ENCODE data around the gene GALNT14.

The GALNT14 gene

DNA sequence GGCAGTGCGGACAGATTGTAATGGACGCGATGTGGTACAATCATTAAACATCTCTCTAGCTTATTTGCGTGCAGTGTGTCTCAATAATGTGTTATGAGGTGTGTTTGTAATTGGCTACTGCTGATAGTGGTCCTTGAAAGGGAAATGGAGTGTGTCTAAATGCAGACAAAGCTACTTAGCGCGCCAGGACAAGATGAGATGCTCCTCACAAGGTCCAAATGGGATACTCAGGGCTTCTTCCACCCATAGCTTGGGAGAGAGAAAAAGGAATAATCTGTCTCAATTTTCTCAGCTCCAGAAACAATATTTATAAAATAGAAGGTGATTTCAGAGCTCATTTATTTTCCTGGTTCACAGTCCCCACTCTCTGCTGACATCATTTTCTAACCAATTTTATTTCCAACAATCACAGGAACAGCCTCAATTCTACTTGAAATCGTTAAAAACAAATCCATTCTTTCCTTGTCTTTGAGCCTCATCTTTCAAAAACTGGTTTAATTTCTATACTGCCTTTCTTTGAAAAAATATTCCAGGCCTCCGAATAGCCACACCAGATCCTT lies 28.5 kb downstream of the GALNT14 start:
- no peak overlapping the region for H3K4me3 ChIP-seq (ENCODE audit: low read length)
- no peaks in the 10 kb centered on the region for H3K4me1 ChIP-seq (ENCODE audit: control insufficient read depth, low read depth, low read length)
- no peaks in the 10 kb centered on the region for H3K36me3 ChIP-seq (ENCODE audit: control insufficient read depth, low read depth, low read length)
- no peak overlapping the region for H3K9ac ChIP-seq (ENCODE audit: low read length)
- no peaks in the 10 kb centered on the region for H3K27me3 ChIP-seq (ENCODE audit: control insufficient read depth, insufficient read depth, low read length)
- peaks cover 7% of the 10 kb centered on the region for H3K9me3 ChIP-seq (ENCODE audit: control insufficient read depth, low read depth, low read length)
- H3K27ac ChIP-seq (ENCODE audit: low read length): no peak overlapping the region

DNA sequence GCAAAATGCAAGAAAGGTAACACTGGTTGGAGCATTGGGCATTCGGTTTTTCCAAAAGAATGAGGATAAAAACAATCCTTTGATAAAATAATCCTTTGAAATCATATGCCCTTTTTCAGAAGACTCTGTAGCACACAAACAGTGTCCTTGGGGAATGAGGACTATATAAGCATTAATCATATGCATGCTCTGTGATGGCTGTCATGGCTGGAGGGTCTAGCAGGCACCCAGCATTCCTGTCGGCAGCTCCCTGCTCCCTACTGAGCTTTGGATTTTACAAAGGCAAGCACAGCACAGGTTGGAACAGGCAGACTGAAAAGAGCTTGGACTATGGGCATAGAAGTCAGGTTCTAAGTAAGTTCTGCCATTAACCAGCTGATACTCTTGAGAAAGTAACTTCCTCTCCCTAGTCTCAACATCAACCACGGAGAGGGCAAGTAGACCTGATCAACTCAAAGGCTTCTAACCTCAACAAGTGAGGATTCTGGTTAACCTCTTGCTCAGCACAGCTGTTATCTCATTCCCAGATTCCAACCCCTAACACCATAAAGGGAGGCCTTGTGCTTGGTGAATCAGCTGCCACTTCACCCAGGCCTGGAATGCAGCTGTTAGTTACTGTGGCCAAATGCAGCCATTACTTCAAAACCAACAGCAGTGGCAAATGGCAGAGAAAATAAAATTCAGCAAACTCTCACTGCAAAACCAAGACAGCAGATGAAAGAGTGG lies 29.5 kb downstream of the GALNT14 start:
- H3K4me1 ChIP-seq (ENCODE audit: control insufficient read depth, low read depth, low read length): no peaks in the 10 kb centered on the region
- no peaks in the 10 kb centered on the region for H3K27me3 ChIP-seq (ENCODE audit: control insufficient read depth, insufficient read depth, low read length)
- H3K4me3 ChIP-seq (ENCODE audit: low read length): no peak overlapping the region
- no peak overlapping the region for H3K27ac ChIP-seq (ENCODE audit: low read length)
- no peaks in the 10 kb centered on the region for H3K9me3 ChIP-seq (ENCODE audit: control insufficient read depth, low read depth, low read length)
- H3K36me3 ChIP-seq (ENCODE audit: control insufficient read depth, low read depth, low read length): no peaks in the 10 kb centered on the region
- H3K9ac ChIP-seq (ENCODE audit: low read length): no peak overlapping the region

DNA sequence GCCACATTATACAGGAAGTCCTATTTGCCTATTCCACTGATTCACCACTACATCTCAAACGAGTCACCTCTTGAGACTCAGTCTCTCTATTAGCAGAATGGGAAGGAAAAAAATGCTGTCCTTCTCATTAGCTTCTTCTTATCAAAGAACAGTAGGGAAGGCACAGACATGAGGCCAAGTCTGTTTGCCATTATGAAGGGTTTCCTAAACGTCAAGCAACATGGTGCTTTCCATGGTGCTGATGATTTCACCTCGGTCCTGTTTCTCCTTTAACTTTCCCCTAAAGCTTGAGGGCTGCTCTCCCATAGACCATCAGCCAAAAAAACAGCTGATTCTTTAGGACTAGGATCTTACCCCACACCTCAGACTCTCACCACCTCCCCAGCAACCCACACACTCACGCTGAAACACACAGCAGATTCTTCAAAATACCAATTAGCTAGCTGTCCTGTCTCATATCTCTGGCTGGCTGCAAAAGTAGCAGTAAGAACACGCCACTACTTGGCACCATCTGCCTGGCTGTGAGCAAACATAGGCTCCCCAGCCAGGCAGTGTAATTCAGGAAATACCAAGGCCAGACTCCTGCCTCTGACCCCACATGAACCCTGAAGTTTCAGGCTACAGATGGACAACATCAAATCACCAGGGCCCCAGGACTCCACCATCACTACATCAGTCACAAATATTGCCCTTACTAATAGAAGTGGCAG lies 30.5 kb downstream of the GALNT14 start:
- H3K27ac ChIP-seq (ENCODE audit: low read length): no peak overlapping the region
- no peaks in the 10 kb centered on the region for H3K9me3 ChIP-seq (ENCODE audit: control insufficient read depth, low read depth, low read length)
- H3K27me3 ChIP-seq (ENCODE audit: control insufficient read depth, insufficient read depth, low read length): no peaks in the 10 kb centered on the region
- no peak overlapping the region for H3K9ac ChIP-seq (ENCODE audit: low read length)
- H3K4me3 ChIP-seq (ENCODE audit: low read length): no peak overlapping the region
- no peaks in the 10 kb centered on the region for H3K4me1 ChIP-seq (ENCODE audit: control insufficient read depth, low read depth, low read length)
- no peaks in the 10 kb centered on the region for H3K36me3 ChIP-seq (ENCODE audit: control insufficient read depth, low read depth, low read length)

DNA sequence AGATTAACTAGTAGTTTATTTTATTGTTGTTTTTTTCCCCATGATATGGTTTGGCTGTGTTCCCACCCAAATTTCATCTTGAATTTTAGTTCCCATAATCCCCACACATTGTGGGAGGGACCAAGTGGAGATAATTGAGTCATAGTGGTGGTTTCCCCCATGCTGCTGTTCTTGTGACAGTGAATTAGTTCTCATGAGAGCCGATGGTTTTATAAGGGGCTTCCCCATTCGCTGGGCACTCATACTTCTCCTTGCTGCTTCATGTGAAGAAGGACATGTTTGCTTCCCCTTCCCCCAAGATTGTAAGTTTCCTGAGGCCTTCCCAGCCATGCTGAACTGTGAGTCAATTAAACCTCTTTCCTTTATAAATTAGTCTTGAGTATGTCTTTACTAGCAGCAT lies 36.5 kb downstream of the GALNT14 start:
- Histone ChIP-seq H3K9me3 (ENCODE audit: control insufficient read depth, low read depth, low read length) (no peaks in the 10 kb centered on the region), H3K4me3 (ENCODE audit: low read length) (no peak overlapping the region), H3K36me3 (ENCODE audit: control insufficient read depth, low read depth, low read length) (no peaks in the 10 kb centered on the region), H3K9ac (ENCODE audit: low read length) (no peak overlapping the region), H3K27ac (ENCODE audit: low read length) (no peak overlapping the region), H3K27me3 (ENCODE audit: control insufficient read depth, insufficient read depth, low read length) (no peaks in the 10 kb centered on the region), H3K4me1 (ENCODE audit: control insufficient read depth, low read depth, low read length) (no peaks in the 10 kb centered on the region)

DNA sequence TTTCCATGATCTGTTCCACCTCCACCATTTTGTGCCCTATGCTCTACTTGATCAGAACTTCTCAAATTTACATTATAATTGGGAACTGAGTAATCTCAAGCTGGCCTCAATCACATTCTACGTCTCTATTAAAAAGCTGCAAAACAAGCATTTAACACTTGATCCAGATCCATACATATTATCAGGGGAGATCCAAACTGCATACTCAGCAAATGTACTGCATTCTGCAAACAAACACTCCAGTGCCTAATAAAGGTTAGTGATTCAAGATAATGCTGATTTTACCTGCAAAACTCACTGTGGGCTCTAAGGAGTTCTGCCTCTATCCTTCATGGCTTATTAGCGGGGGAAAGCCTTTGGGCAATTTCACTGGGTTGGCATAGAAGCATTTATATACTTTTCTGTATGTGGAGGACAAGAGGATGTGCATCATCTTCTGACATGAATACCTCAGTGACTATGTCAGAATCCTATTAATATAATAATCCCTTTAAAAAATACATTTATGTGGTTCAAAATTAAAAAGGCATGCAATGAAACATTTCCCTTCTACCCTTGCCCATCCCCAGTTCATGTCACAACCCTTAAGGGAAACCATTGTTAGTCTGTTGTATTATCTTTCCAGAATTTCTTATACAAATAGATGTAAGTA lies 40.2 kb downstream of the GALNT14 start:
- H3K36me3 ChIP-seq (ENCODE audit: control insufficient read depth, low read depth, low read length): no peaks in the 10 kb centered on the region
- H3K27me3 ChIP-seq (ENCODE audit: control insufficient read depth, insufficient read depth, low read length): no peaks in the 10 kb centered on the region
- H3K9ac ChIP-seq (ENCODE audit: low read length): no peak overlapping the region
- no peak overlapping the region for H3K4me3 ChIP-seq (ENCODE audit: low read length)
- no peak overlapping the region for H3K27ac ChIP-seq (ENCODE audit: low read length)
- H3K4me1 ChIP-seq (ENCODE audit: control insufficient read depth, low read depth, low read length): no peaks in the 10 kb centered on the region
- H3K9me3 ChIP-seq (ENCODE audit: control insufficient read depth, low read depth, low read length): no peaks in the 10 kb centered on the region

DNA sequence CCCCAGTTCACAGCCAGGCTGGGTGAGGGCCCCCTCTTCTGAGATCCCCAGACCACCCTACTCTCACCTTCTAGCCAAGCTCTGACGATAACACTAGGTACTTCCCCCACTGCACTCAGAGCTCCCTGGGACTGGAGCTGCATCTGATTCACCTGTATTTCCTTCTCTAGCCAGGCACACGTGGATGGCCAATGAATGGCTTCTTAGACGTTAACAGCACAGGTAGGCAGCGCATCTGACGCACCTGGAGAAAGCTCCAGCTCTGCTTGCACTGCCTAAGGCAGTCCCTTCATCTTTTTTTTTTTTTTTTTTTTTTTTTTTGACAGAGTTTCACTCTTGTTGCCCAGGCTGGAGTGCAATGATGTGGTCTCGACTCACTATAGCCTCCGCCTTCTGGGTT lies 48.1 kb downstream of the GALNT14 start:
- Histone ChIP-seq H3K9ac (ENCODE audit: low read length) (no peak overlapping the region), H3K36me3 (ENCODE audit: control insufficient read depth, low read depth, low read length) (no peaks in the 10 kb centered on the region), H3K9me3 (ENCODE audit: control insufficient read depth, low read depth, low read length) (no peaks in the 10 kb centered on the region), H3K27me3 (ENCODE audit: control insufficient read depth, insufficient read depth, low read length) (no peaks in the 10 kb centered on the region), H3K4me1 (ENCODE audit: control insufficient read depth, low read depth, low read length) (no peaks in the 10 kb centered on the region), H3K27ac (ENCODE audit: low read length) (no peak overlapping the region), H3K4me3 (ENCODE audit: low read length) (no peak overlapping the region)

DNA sequence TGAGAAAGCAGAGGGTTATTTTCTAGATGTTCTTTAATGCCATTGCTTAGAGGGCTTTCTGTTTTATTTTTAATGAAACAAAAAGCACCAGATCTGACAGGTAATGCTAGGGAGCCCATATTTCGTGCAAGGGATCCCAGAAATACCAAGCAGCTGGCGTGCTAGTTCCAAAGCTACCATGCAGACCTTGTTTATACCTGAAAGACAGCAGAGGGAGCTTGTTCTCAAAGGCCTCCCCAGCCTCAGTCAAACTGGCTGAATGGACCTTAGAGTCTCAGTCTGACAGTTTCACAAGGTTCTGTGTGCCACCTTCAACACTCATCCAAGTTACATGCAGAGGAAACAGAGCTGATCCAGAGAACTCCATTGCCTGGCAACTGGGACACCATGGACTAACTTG lies 48.6 kb downstream of the GALNT14 start:
- H3K27me3 ChIP-seq (ENCODE audit: control insufficient read depth, insufficient read depth, low read length): no peaks in the 10 kb centered on the region
- no peak overlapping the region for H3K27ac ChIP-seq (ENCODE audit: low read length)
- no peak overlapping the region for H3K9ac ChIP-seq (ENCODE audit: low read length)
- no peaks in the 10 kb centered on the region for H3K9me3 ChIP-seq (ENCODE audit: control insufficient read depth, low read depth, low read length)
- no peaks in the 10 kb centered on the region for H3K4me1 ChIP-seq (ENCODE audit: control insufficient read depth, low read depth, low read length)
- no peak overlapping the region for H3K4me3 ChIP-seq (ENCODE audit: low read length)
- H3K36me3 ChIP-seq (ENCODE audit: control insufficient read depth, low read depth, low read length): no peaks in the 10 kb centered on the region

DNA sequence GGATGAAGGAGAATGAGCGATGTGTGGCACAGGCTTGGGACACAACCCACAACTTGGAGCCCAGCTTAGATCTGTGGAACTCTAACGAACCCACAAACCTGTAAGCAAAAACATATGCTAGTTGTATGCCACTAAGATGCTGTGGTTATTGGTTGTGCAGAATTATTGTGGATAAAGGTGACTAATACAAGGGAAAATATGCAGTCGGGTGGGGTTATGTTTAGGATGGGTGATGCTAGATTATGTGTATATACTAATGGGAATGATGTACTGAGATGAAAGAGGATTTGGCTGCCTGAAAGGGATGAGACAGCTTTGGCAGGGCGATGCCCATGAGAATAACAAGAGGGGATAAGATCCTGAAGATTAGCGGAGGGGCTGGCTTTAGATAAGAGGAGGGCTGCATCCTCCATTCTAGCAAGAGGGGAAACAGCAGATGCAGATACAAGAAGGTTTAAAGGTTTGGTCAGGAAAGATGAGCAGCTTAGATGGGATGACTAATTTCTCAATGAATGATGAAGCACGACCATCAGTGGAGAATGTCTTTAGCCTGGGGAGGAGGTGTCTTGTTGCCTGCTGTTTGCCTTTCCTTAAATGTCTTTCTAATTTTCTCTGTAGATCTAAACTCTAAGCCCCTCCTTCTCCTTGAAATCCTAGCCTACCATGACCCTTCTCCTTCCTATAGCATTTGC lies 49.6 kb downstream of the GALNT14 start:
- H3K27ac ChIP-seq (ENCODE audit: low read length): no peak overlapping the region
- H3K9me3 ChIP-seq (ENCODE audit: control insufficient read depth, low read depth, low read length): no peaks in the 10 kb centered on the region
- no peak overlapping the region for H3K4me3 ChIP-seq (ENCODE audit: low read length)
- H3K27me3 ChIP-seq (ENCODE audit: control insufficient read depth, insufficient read depth, low read length): no peaks in the 10 kb centered on the region
- no peak overlapping the region for H3K9ac ChIP-seq (ENCODE audit: low read length)
- no peaks in the 10 kb centered on the region for H3K4me1 ChIP-seq (ENCODE audit: control insufficient read depth, low read depth, low read length)
- H3K36me3 ChIP-seq (ENCODE audit: control insufficient read depth, low read depth, low read length): no peaks in the 10 kb centered on the region

DNA sequence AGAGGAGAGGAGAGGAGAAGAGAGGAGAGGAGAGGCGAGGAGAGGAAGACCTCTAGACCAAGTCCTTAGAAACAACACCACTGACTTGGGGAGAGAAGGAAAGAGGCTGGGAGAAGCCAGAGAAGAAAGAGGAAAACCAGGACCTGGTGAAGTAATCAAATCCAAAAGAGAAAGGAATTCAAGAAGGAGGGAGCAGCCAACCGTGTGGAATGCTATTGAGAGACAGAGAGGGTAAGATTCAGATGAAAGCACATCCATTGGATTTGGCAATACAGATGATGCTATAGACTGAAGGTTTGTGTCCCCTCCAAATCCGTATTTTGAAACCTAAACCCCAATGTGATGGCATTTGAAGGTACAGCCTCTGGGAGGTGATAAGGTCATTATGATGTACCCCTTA lies 50.7 kb downstream of the GALNT14 start:
- Histone ChIP-seq H3K9me3 (ENCODE audit: control insufficient read depth, low read depth, low read length) (no peaks in the 10 kb centered on the region), H3K36me3 (ENCODE audit: control insufficient read depth, low read depth, low read length) (no peaks in the 10 kb centered on the region), H3K27ac (ENCODE audit: low read length) (no peak overlapping the region), H3K9ac (ENCODE audit: low read length) (no peak overlapping the region), H3K4me3 (ENCODE audit: low read length) (no peak overlapping the region), H3K27me3 (ENCODE audit: control insufficient read depth, insufficient read depth, low read length) (no peaks in the 10 kb centered on the region), H3K4me1 (ENCODE audit: control insufficient read depth, low read depth, low read length) (no peaks in the 10 kb centered on the region)

DNA sequence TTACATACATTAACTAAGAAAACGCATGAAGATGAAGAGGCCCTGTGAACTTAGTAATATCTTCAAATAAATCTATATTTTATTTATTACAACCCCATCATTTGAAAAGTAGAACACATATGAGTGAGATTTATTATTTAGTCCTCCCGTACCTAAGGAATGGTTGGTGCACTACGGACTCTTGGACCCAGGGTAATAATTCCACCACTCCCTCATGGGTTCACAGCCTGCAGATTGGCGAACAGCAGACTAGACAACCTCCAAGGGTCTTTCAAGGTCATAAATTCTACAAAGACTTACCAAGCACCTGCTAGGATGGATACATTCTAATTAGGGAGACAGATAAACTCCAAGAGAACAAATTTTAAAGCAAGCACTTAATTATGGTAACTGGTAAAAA lies 51.6 kb downstream of the GALNT14 start:
- Histone ChIP-seq H3K27me3 (ENCODE audit: control insufficient read depth, insufficient read depth, low read length) (no peaks in the 10 kb centered on the region), H3K9me3 (ENCODE audit: control insufficient read depth, low read depth, low read length) (no peaks in the 10 kb centered on the region), H3K27ac (ENCODE audit: low read length) (no peak overlapping the region), H3K9ac (ENCODE audit: low read length) (no peak overlapping the region), H3K36me3 (ENCODE audit: control insufficient read depth, low read depth, low read length) (no peaks in the 10 kb centered on the region), H3K4me1 (ENCODE audit: control insufficient read depth, low read depth, low read length) (no peaks in the 10 kb centered on the region), H3K4me3 (ENCODE audit: low read length) (no peak overlapping the region)

DNA sequence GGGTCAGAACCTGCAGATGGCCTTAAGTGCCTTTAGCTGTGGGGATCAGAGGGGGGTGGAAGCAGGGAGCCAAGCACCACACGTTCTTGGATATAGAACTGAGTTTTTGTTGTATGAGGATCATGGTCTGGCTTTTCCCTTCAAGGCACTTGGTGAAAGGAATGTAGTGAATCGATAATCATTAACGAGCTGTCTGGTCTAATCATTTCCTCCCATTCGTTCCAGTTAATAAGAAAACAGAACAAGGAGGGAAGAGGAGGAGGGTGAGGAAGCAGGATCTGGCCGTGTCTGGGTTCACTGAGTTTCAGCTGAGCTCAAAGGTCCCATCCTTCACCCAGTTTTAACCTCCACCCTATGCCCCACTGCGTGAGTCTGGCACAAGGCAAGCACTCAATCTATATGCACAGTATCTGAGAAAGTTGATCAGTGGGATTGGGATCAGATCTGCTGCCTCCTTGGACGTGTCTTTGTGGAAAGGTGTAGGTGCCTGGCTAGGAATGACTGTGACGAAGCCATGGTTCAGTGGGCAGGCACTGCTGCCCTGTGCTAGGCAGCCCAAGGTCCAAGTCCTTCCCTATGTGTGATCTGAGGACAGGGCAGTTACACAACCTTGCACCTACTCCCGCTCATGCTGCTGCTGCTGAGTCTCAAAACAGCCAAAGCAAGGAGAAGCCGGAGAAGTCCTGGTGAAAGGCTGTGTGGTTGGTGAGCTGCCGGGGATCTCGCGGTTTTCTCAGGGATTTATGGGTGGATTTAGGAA lies 54.8 kb downstream of the GALNT14 start:
- Histone ChIP-seq H3K4me1 (ENCODE audit: control insufficient read depth, low read depth, low read length) (no peaks in the 10 kb centered on the region), H3K9ac (ENCODE audit: low read length) (no peak overlapping the region), H3K4me3 (ENCODE audit: low read length) (no peak overlapping the region), H3K36me3 (ENCODE audit: control insufficient read depth, low read depth, low read length) (no peaks in the 10 kb centered on the region), H3K27ac (ENCODE audit: low read length) (no peak overlapping the region), H3K27me3 (ENCODE audit: control insufficient read depth, insufficient read depth, low read length) (no peaks in the 10 kb centered on the region), H3K9me3 (ENCODE audit: control insufficient read depth, low read depth, low read length) (no peaks in the 10 kb centered on the region)

Measured in iPS-18a (cell line).